ENCODE measurements around the gene OR2B6. TPM values are rescaled to one million over a fixed set of nuclear protein-coding genes. Genes with fewer than 3 reads are reported as not detected.

OR2B6 gene
- total and polyA plus RNA-seq, 2 of the 13 experiments (the other 11 are each of a cell fraction or from before 2014, with no cell fraction given): 1.2 TPM; not detected in 1

- ATAC-seq: no peak
- no peak for DNase-seq (ENCODE audit: low spot score)
- WGBS (ENCODE audit: low lambda C conversion rate): 14% methylated on average over 4 of the region's 4 CpGs
- no peaks in the 10 kb centered on the region for H3K36me3 ChIP-seq (replicated peaks in 1 of 2; ENCODE audit: control insufficient read depth in 1 of 2, insufficient read depth in 2 of 2, low read length in 2 of 2)
- H3K79me2 ChIP-seq (ENCODE audit: insufficient read depth, low read length): no peaks in the 10 kb centered on the region
- H3K9me3 ChIP-seq (ENCODE audit: low read length): no peaks in the 10 kb centered on the region
- no peaks in the 10 kb centered on the region for H4K20me1 ChIP-seq (ENCODE audit: insufficient read depth, low read length)
- POLR2A ChIA-PET: no interaction called here
- no peak overlapping the region for H3K27ac ChIP-seq (ENCODE audit: extremely low read length, insufficient read depth, low read length)
- H3K9ac ChIP-seq (ENCODE audit: insufficient read depth, low read depth, low read length): no peak overlapping the region
- no peaks in the 10 kb centered on the region for H3K4me1 ChIP-seq (ENCODE audit: insufficient read depth, low read length)
- CTCF ChIA-PET (ENCODE audit: low intra/inter-chr PET ratio, low total read pairs): no interaction called here
- no peak overlapping the region for H3K4me3 ChIP-seq (replicated peaks in 1 of 3; ENCODE audit: insufficient read depth in 1 of 3, low read depth in 2 of 3, low read length in 3 of 3)
- no TSS peak for BruUV-seq (replicated peaks)
- no peak overlapping the region for H2AFZ ChIP-seq (ENCODE audit: low read length)
- H3K4me2 ChIP-seq (ENCODE audit: low read depth, low read length): no peak overlapping the region
- in situ Hi-C loops (cut with HindIII; ENCODE audit: extremely low pct_ligation_motif_present, low pct_unique_long_range_greater_than_20kb): no loop called here
- no peaks in the 10 kb centered on the region for H3K27me3 ChIP-seq (ENCODE audit: control insufficient read depth in 1 of 2, insufficient read depth in 2 of 2, low read length in 2 of 2)
- intact Hi-C loops (cut with micrococcal nuclease; ENCODE audit: unreplicated experiment): no loop called here
- no peak for FAIRE-seq
- TF ChIP-seq ZNF850 (CRISPR knock-in tag; conservative IDR thresholded peaks at IDR 0.05): no peak
- TF ChIP-seq RBM22 (optimal IDR thresholded peaks at IDR 0.05; ENCODE audit: low read length): no peak
- TF ChIP-seq ZSCAN12 (CRISPR knock-in tag; IDR thresholded peaks at IDR 0.05): no peak
- no peak for TF ChIP-seq ZNF704 (CRISPR knock-in tag; IDR thresholded peaks at IDR 0.05; ENCODE audit: borderline replicate concordance)
- TF ChIP-seq ZSCAN25 (CRISPR knock-in tag; IDR thresholded peaks at IDR 0.05): no peak
- TF ChIP-seq TSC22D2 (CRISPR knock-in tag; IDR thresholded peaks at IDR 0.05; ENCODE audit: borderline replicate concordance): no peak
- TF ChIP-seq ZNF597 (CRISPR knock-in tag; IDR thresholded peaks at IDR 0.05): no peak
- TF ChIP-seq ATAD3A (CRISPR knock-in tag; IDR thresholded peaks at IDR 0.05): no peak
- TF ChIP-seq NFAT5 (CRISPR knock-in tag; IDR thresholded peaks at IDR 0.05): no peak
- TF ChIP-seq TRIM22 (IDR thresholded peaks at IDR 0.05): no peak
- no peak for TF ChIP-seq ZKSCAN1 (IDR thresholded peaks at IDR 0.05; ENCODE audit: low read length)
- TF ChIP-seq ZNF580 (CRISPR knock-in tag; IDR thresholded peaks at IDR 0.05; ENCODE audit: borderline replicate concordance, low read depth): no peak
- TF ChIP-seq NFE2L2 (IDR thresholded peaks at IDR 0.05; ENCODE audit: low read length): no peak
- no peak for TF ChIP-seq TCF7L2 (IDR thresholded peaks at IDR 0.05; ENCODE audit: low read depth, low read length)
- TF ChIP-seq ZBTB39 (CRISPR knock-in tag; IDR thresholded peaks at IDR 0.05): no peak
Measured at GRCh38 chr6:27966044-27966443, 9.0 kb downstream of the OR2B6 start.
